Measurements from ENCODE around the gene PLD3. TPM values are rescaled to one million over a fixed set of nuclear protein-coding genes. Genes with fewer than 3 reads are reported as not detected.

The PLD3 gene
- total RNA-seq, 2 donors from 2014 or later: 386 to 531 TPM

GRCh38 chr19:40414542-40415535, 66.3 kb downstream of the PLD3 start:
- Histone ChIP-seq H3K4me3 (no peak overlapping the region), H3K27me3 (replicated peaks; ENCODE audit: insufficient read depth) (no peaks in the 10 kb centered on the region), H3K4me1 (ENCODE audit: control insufficient read depth in 1 of 2, low read depth in 2 of 2) (peaks cover 4 to 9% of the 10 kb centered on the region in 2 donors), H3K9me3 (no peaks in the 10 kb centered on the region), H3K27ac (no peak overlapping the region), H3K36me3 (no peaks in the 10 kb centered on the region)
- ATAC-seq (ENCODE audit: insufficient number of reproducible peaks, low FRiP score, low read depth): no peak
- DNase-seq (ENCODE audit: low spot score): no peak
- TF ChIP-seq, protein P1, sequence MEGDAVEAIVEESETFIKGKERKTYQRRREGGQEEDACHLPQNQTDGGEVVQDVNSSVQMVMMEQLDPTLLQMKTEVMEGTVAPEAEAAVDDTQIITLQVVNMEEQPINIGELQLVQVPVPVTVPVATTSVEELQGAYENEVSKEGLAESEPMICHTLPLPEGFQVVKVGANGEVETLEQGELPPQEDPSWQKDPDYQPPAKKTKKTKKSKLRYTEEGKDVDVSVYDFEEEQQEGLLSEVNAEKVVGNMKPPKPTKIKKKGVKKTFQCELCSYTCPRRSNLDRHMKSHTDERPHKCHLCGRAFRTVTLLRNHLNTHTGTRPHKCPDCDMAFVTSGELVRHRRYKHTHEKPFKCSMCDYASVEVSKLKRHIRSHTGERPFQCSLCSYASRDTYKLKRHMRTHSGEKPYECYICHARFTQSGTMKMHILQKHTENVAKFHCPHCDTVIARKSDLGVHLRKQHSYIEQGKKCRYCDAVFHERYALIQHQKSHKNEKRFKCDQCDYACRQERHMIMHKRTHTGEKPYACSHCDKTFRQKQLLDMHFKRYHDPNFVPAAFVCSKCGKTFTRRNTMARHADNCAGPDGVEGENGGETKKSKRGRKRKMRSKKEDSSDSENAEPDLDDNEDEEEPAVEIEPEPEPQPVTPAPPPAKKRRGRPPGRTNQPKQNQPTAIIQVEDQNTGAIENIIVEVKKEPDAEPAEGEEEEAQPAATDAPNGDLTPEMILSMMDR (IDR thresholded peaks at IDR 0.05): no peak

GRCh38 chr19:40415768-40416167, 67.3 kb downstream of the PLD3 start:
- TF ChIP-seq, protein P1 (IDR thresholded peaks at IDR 0.05): no peak
- H3K4me1 ChIP-seq (ENCODE audit: control insufficient read depth in 1 of 2, low read depth in 2 of 2): peaks cover 4 to 9% of the 10 kb centered on the region in 2 donors
- no peak overlapping the region for H3K27ac ChIP-seq
- ATAC-seq (ENCODE audit: insufficient number of reproducible peaks, low FRiP score, low read depth) (no peak), DNase-seq (ENCODE audit: low spot score) (no peak)
- no peaks in the 10 kb centered on the region for H3K36me3 ChIP-seq
- no peaks in the 10 kb centered on the region for H3K27me3 ChIP-seq (replicated peaks; ENCODE audit: insufficient read depth)
- H3K4me3 ChIP-seq: no peak overlapping the region
- no peaks in the 10 kb centered on the region for H3K9me3 ChIP-seq

DNA sequence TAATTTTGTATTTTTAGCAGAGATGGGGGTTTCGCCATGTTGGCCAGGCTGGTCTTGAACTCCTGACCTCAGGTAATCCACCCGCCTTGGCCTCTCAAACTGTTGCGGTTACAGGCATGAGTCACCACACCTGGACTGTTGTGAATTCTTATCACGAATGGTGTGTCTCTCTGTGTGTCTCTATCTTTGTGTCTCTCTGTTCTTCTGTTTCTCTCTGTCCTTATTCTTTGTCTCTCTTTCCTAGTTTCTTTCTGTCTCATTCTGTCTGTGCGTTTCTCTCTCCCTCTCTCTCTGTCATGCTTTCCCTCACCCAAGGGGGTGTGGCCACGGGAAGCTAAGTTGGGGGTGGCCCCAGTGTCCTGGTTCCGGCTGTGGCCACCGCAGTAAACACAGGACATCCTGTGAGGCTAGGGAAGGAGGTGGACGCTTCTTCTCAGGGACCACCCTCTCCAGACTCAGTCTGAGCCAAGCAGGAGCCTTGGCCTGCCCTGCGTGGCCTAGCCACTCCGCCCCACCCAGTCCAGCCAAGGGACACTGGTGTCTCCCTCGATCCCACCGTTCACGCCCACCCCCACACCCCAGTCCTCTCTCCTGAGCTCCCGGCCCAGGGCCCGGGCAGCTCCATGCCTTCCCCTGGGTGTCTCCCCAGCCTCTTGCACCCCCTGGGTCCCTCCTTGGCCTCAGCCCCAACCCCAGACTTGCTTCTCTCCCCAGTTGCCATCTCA, 68.6 kb downstream of the PLD3 start:
- no peaks in the 10 kb centered on the region for H3K9me3 ChIP-seq
- no peaks in the 10 kb centered on the region for H3K36me3 ChIP-seq
- TF ChIP-seq, protein P1 (IDR thresholded peaks at IDR 0.05): no peak
- DNase-seq (ENCODE audit: low spot score) (no peak), ATAC-seq (ENCODE audit: insufficient number of reproducible peaks, low FRiP score, low read depth) (no peak)
- H3K27me3 ChIP-seq (replicated peaks; ENCODE audit: insufficient read depth): no peaks in the 10 kb centered on the region
- H3K4me3 ChIP-seq: no peak overlapping the region
- no peak overlapping the region for H3K27ac ChIP-seq
- peaks cover 8% of the 10 kb centered on the region in 2 donors for H3K4me1 ChIP-seq (ENCODE audit: control insufficient read depth in 1 of 2, low read depth in 2 of 2)

DNA sequence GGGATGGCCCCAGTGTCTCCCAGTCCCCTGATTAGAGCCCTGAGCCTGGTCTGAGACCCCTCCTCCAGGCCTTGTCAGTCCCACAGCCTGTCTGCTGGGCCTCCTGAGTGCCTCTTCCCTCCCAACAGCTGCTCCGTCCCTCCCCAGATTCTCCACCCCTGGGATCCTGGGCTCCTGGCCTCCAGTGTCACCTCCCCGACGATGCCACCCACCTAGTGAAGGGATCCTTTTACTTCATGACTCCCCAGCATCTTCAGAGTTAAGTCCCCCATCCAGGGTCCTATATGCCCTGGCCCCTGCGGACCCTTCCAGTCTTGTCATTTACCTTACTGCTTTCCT, 69.1 kb downstream of the PLD3 start:
- Histone ChIP-seq H3K4me3 (no peak overlapping the region), H3K27ac (no peak overlapping the region)

More for the DNA sequence above, 69.1 kb downstream of the PLD3 start:
- no peak for DNase-seq (ENCODE audit: low spot score)
- Histone ChIP-seq H3K9me3 (no peaks in the 10 kb centered on the region), H3K27me3 (replicated peaks; ENCODE audit: insufficient read depth) (no peaks in the 10 kb centered on the region), H3K36me3 (peaks cover 3% of the 10 kb centered on the region), H3K4me1 (ENCODE audit: control insufficient read depth in 1 of 2, low read depth in 2 of 2) (peaks cover 8 to 13% of the 10 kb centered on the region in 2 donors)
- TF ChIP-seq, protein P1 (IDR thresholded peaks at IDR 0.05): no peak
- no peak for ATAC-seq (ENCODE audit: insufficient number of reproducible peaks, low FRiP score, low read depth)

Data from thoracic aorta (tissue), 2 donors.